GM12875 (cell line): Measurements from ENCODE around the gene ARMC12.

Experiments used
- H3K4me3 ChIP-seq: one replicate; pipeline ENCODE4 v1.5.1; 2011; ENCODE audit warnings: low read depth, low read length, control low read depth
- CTCF ChIP-seq: IDR thresholded peaks from 2 replicates; pipeline ENCODE4 v1.5.1; 2011; ENCODE audit warnings: low read depth, mild to moderate bottlenecking, control low read depth, inconsistent platforms, low read length, moderate library complexity, borderline replicate concordance; ENCODE audit not compliant: insufficient read depth

The ARMC12 gene

GRCh38 chr6:35737413-35738211 is 780 bp downstream of the ARMC12 start:
- H3K4me3 ChIP-seq: no peak overlapping the region
- TF ChIP-seq CTCF: peak; percentile 56

- no peak overlapping the region for H3K4me3 ChIP-seq
- no peak for TF ChIP-seq CTCF
Observed at GRCh38 chr6:35739645-35740524, 3.1 kb downstream of the ARMC12 start.

DNA sequence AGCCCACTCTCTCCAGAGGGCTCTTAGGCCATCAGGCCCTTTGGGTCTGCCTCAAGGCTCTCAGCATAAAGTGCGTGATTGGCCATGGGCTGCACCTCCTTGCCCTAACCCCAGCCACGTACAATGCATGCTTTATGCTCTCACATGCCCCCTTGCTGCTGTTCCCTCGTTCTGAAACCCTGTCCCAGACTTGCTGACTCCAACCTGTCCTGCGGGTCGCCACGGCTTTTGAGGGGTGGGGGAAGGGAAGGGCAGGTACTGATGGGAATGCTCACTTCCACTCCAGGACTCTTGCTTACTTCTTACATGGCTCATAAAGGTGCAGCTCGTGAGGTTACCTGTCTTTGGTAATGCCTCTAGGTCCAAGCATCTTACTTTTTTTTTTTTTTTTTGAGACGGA is 6.0 kb downstream of the ARMC12 start:
- no peak overlapping the region for H3K4me3 ChIP-seq
- no peak for TF ChIP-seq CTCF

GRCh38 chr6:35745509-35745908 is 8.7 kb downstream of the ARMC12 start:
- no peak for TF ChIP-seq CTCF
- no peak overlapping the region for H3K4me3 ChIP-seq

DNA sequence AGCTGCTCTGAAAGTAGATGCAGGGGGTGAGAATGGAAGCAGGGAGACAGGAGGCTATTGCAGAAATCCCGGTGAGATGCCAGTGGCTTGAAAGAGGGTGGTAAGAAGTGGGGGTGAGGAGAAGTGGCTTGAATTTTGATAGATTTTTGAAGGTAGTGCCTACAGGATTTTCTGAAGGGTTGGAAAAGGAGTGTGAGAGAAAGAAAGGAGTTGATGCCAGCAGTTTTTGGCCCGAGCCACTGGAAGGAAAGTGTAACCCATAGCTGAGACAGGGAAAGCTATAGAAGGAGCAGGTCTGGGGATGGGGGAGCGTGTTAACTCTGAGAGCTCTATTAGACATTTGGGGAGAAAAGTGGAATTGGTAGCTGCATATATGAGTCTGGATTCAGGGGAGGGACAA is 9.7 kb downstream of the ARMC12 start:
- TF ChIP-seq CTCF: no peak
- no peak overlapping the region for H3K4me3 ChIP-seq

DNA sequence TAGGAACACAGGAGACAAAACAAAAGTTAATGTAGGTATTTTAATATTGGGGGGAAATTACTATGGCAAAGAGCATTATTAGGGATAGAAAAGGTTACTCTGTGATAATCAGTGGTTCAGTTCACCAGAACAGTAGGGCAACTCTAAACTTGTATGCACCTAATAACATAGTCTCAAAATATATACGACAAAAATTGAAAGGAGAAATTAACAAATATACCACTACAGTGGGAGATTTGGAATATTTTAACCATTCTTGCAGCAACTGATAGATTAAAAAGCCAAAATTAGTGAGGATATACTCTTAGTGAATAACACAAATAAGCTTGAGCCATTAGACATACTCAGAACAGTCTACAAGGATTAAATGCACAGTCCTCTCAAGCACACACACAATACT is 11.0 kb downstream of the ARMC12 start:
- no peak for TF ChIP-seq CTCF
- H3K4me3 ChIP-seq: no peak overlapping the region
